Heart left ventricle (tissue), 16 donors: ENCODE measurements around the gene ATXN1. TPM values are rescaled to one million over a fixed set of nuclear protein-coding genes. Genes with fewer than 3 reads are reported as not detected.

Experiments
- ATAC-seq, 4 donors: fragments of 200-7000 bp; cut with Tn5 transposase; one replicate each; pipeline ENCODE4 v1.9.1; 2020 to 2022; ENCODE audit warnings: moderate library complexity in 4 of 4, mild to moderate bottlenecking in 3 of 4, moderate number of reproducible peaks in 1 of 4
- DNase-seq, 5 donors: peaks; one replicate each; pipeline ENCODE4 v3.0.0-alpha.2; 2020
- H3K27ac ChIP-seq, 12 donors: fragments of 200-600 bp; sonication (generic) in 4 of 12; one replicate each; pipeline versions ENCODE4 v1.5.0 to v1.8.0; 2016 to 2022; ENCODE audit warnings: mild to moderate bottlenecking in 2 of 12
- H3K27me3 ChIP-seq, 9 donors: fragments of 200-600 bp; sonication (generic) in 2 of 9; one replicate each; pipeline versions ENCODE4 v1.5.1 to v1.8.0; 2016 to 2022; ENCODE audit warnings: mild to moderate bottlenecking in 3 of 9
- H3K36me3 ChIP-seq, 9 donors: fragments of 200-600 bp; sonication (generic) in 2 of 9; one replicate each; pipeline versions ENCODE4 v1.5.0 to v1.8.0; 2018 to 2022; ENCODE audit warnings: mild to moderate bottlenecking in 2 of 9
- H3K4me1 ChIP-seq, 12 donors: fragments of 200-600 bp; sonication (generic) in 4 of 12; one replicate each; pipeline versions ENCODE4 v1.5.0 to v1.8.0; 2016 to 2022; ENCODE audit warnings: mild to moderate bottlenecking in 3 of 12
- H3K4me3 ChIP-seq, 12 donors: fragments of 200-600 bp; sonication (generic) in 4 of 12; one replicate each; pipeline versions ENCODE4 v1.5.0 to v1.8.0; 2017 to 2022; ENCODE audit warnings: mild to moderate bottlenecking in 9 of 12, moderate library complexity in 4 of 12
- H3K9me3 ChIP-seq, 12 donors: fragments of 200-600 bp; sonication (generic) in 4 of 12; one replicate each; pipeline versions ENCODE4 v1.5.0 to v1.8.0; 2016 to 2022; ENCODE audit warnings: mild to moderate bottlenecking in 1 of 12
- CTCF ChIP-seq, 12 donors: fragments of 200-600 bp; sonication (generic) in 4 of 12; IDR thresholded peaks; one replicate each; pipeline versions ENCODE4 v1.5.0 to v1.8.0; 2018 to 2022; ENCODE audit warnings: antibody characterized with exemption in 12 of 12, mild to moderate bottlenecking in 5 of 12
- POLR2A ChIP-seq, 2 donors: fragments of 450-650 bp; IDR thresholded peaks; one replicate each; pipeline ENCODE4 v1.6.1; 2017; ENCODE audit warnings: antibody characterized with exemption in 2 of 2, mild to moderate bottlenecking in 2 of 2, moderate library complexity in 2 of 2
- WGBS, 4 donors: extraction: QIAGEN DNeasy Blood & Tissue Kit in 2 of 4; methylation state at CpG; one replicate each; pipeline versions ENCODE4 v1.1.5 to v1.1.7; 2013 to 2018; 5-methylcytosine and 5-hydroxymethylcytosine counted together
- intact Hi-C, 10 donors: fragments of 100-400 bp; cut with DNase I; formaldehyde crosslinking; loops; one replicate each; pipeline versions ENCODE4 v1.11.1 to v1.14.2; 2022
- polyA plus RNA-seq, 2 donors: library from polyadenylated mRNA; stranded (reverse); fragments of 200-250 nt; gene quantifications; one replicate each; pipeline ENCODE4 v1.2.3, GENCODE V29; 2013
- total RNA-seq, 9 donors: library from RNA; depleted of rRNA in 2 of 9; stranded (reverse); fragments of >200 nt in 2 of 9; fragmentation: NEBNext Ultra II Directional in 3 of 9; extraction: Animal tissue kit (Norgen Biotek cat#: 25700) in 3 of 9; gene quantifications; one replicate each; pipeline versions ENCODE4 v1.1.0 to v1.2.4, GENCODE V29; 2016 to 2023
- donor health status: ischemic (EF 13 %, LVEDD 7.1; RV severe dilation, severe dysfunction).
- donor health status: healthy with polysubstance abuse.
- donor health status: DM: no; HTN: yes; CAD: no.
- donor health status: DM: no; HTN: no; CAD: no.
- donor health status: ischemic (EF 25% LVEDD 6.9; RV normal size, moderate dysfunction).
- donor health status: ischemic (EF 25% LVEDD 5.7; RV mildly dilated, moderate dysfunction).
- donor health status: healthy.
- donor health status: DM: yes; HTN: yes; CAD: no.
- donor health status: ischemic (EF 35%, LVEDD 5.7; RV mildly dilated, moderate dysfunction).
- donor health status: nonischemic (EF 11% LVEDD 7.7; RV severe dilation, severe dysfunction).
- donor health status: DM: yes; HTN: yes; CAD: no.
- donor health status: PGD.
- donor health status: ischemic (EF 29% LVEDD 5.4; RV normal size, mild dysfunction).
- donor health status: nonischemic (EF 23%, LVEDD 6.1; RV moderate dilation, normal function).

The ATXN1 gene
- total and polyA plus RNA-seq, 11 donors: 8.7 to 51.8 (median 36.0) TPM

- Histone ChIP-seq H3K9me3 (no peaks in the 10 kb centered on the region), H3K4me1 (peaks cover 1 to 82% (median 40%) of the 10 kb centered on the region in 12 donors), H3K4me3 (no peak overlapping the region), H3K27me3 (no peaks in the 10 kb centered on the region), H3K36me3 (peaks cover 0 to 23% (median 7%) of the 10 kb centered on the region in 9 donors), H3K27ac (no peak overlapping the region)
- WGBS, 4 donors: 85 to 89% (median 86%) methylated on average over 10 of the region's 10 CpGs
- DNase-seq (no peak), ATAC-seq (no peak)
- TF ChIP-seq POLR2A (IDR thresholded peaks at IDR 0.05) (no peak), CTCF (IDR thresholded peaks at IDR 0.05) (no peak)
- intact Hi-C loops: no loop called here
Observed at GRCh38 chr6:16749516-16750485, 11.5 kb downstream of the ATXN1 start.

- Histone ChIP-seq H3K4me1 (peaks cover 0 to 82% (median 33%) of the 10 kb centered on the region in 12 donors), H3K4me3 (no peak overlapping the region), H3K27ac (peak overlapping the region in 4 of 12 donors; percentile 4 to 56 (median 30)), H3K9me3 (no peaks in the 10 kb centered on the region), H3K36me3 (peaks cover 0 to 23% (median 8%) of the 10 kb centered on the region in 9 donors), H3K27me3 (no peaks in the 10 kb centered on the region)
- DNase-seq: no peak
- intact Hi-C loops: no loop called here
- no peak for ATAC-seq
- TF ChIP-seq POLR2A (IDR thresholded peaks at IDR 0.05) (no peak), CTCF (IDR thresholded peaks at IDR 0.05) (no peak)
- WGBS, 4 donors: 38 to 55% (median 44%) methylated on average over 2 of the region's 2 CpGs
Observed at GRCh38 chr6:16748025-16748319, 13.3 kb downstream of the ATXN1 start.

- intact Hi-C loops: no loop called here
- Histone ChIP-seq H3K4me1 (peaks cover 0 to 81% (median 32%) of the 10 kb centered on the region in 12 donors), H3K27ac (peak overlapping the region in 9 of 12 donors; percentile 4 to 56 (median 34)), H3K27me3 (no peaks in the 10 kb centered on the region), H3K36me3 (peaks cover 0 to 23% (median 8%) of the 10 kb centered on the region in 9 donors), H3K9me3 (no peaks in the 10 kb centered on the region), H3K4me3 (peak overlapping the region in 1 of 12 donors; percentile 25)
- TF ChIP-seq POLR2A (IDR thresholded peaks at IDR 0.05) (no peak), CTCF (IDR thresholded peaks at IDR 0.05) (no peak)
- DNase-seq (no peak), ATAC-seq (peak in 3 of 4 donors; percentile 35 to 72 (median 60))
- WGBS, 4 donors: 44 to 54% (median 54%) methylated on average over 13 of the region's 13 CpGs
Observed at GRCh38 chr6:16747232-16748024, 13.8 kb downstream of the ATXN1 start.

GRCh38 chr6:16746812-16747211 lies 14.4 kb downstream of the ATXN1 start:
- intact Hi-C loops: no loop called here
- no peak for TF ChIP-seq POLR2A (IDR thresholded peaks at IDR 0.05)
- TF ChIP-seq CTCF (IDR thresholded peaks at IDR 0.05): no peak
- DNase-seq: no peak
- WGBS, 4 donors: 82 to 86% (median 83%) methylated on average over 3 of the region's 3 CpGs
- Histone ChIP-seq H3K27me3 (no peaks in the 10 kb centered on the region), H3K36me3 (peaks cover 0 to 18% (median 7%) of the 10 kb centered on the region in 9 donors), H3K4me1 (peaks cover 0 to 81% (median 33%) of the 10 kb centered on the region in 12 donors), H3K9me3 (no peaks in the 10 kb centered on the region), H3K27ac (peak overlapping the region in 3 of 12 donors; percentile 24 to 56 (median 35)), H3K4me3 (no peak overlapping the region)
- no peak for ATAC-seq
